ENCODE data around the gene FOXP1.

The FOXP1 gene

DNA sequence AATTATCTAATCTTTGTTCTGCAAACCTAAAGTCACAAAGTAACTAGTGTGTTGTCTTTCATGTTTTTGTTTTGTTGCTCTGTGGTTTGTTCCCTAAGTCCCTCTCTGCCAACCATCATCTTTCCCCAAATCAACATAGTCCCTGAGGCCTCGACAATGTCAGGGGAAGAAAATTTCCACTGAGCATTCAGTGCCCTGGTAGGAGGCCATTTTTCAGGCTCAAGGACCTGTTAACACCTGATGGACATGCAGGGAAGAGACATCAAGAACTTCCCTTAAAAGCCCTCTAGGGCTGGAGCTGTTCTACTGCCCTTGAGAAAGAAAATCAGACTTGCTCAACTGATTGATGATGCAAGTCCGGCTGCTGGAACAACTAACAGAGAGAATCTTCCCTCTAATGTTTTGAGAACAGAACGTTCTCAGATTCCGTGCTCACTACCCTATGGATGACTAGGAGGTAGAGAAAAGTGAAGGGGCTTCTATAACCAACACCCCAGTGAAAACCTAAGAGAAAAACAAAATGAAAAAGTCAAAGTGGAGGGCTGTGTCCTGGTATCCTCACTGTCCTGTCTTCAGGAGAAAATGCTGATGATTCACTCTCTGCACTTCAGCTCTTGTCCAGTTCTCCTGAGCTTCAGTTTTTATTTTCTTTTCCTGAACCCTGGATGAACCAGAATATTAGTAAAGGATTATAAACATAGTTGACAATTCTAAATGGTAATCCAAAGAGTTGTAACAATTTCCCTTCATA lies 373.1 kb downstream of the FOXP1 start:
- DNase-seq (ENCODE audit: low spot score): no peak

DNA sequence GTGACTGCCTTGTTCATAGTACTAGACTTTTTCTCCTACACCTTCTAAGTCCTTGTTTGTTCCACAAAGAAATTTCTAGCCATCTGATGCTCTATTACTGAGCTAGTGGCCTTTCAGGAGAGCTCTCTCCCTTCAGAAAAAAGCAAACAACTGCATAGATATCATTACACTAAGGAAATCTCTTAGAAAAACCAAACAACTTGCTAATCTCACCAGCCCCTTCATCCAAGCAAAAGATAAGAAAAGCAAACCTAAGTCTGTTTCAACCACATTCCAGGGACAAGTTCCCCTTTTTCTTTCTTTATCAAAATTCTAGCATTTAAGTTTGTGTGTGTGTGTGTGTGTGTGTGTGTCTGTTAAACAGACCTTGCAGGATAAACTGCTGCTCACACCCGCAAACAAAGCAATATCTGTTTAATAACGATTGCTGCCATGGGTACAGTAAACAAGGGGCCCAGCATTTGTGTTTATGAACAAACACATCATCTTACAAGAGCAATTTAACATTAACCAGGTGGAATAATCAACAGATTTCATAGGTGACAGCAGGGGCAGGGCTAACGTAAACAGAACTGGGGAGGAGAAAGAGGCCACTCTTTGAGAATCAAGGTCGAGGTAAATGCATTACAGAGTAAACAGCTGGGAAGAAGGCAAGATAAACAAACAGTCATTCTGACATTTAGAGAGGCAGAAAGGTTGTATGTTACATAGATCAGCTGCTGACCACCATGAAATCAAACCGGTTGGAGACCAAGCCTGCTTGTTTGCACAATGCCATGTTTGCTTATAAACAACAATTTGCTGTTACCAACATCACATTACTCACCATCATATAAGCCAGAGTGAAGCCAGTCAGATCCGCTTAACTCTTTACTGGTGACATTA lies 375.1 kb downstream of the FOXP1 start:
- DNase-seq (ENCODE audit: low spot score): no peak

DNA sequence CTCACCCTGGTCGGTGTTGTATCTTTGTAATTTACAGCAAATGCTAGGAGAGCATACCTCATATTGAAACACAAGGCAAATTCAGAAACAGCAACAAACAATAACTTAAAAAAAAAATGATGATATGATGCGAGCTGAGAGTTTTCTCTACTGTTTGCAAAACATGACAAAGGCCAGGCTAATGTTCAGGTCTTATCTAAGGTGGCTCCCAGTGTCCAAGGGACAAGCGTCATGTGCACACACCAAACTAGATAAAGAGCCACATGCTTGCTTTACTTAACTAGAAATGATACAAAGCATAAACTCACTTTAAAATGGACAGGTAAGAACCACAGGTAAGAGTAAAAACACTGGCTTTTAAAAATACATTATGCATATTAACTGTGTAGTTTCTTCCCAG lies 375.9 kb downstream of the FOXP1 start:
- DNase-seq (ENCODE audit: low spot score): no peak

DNA sequence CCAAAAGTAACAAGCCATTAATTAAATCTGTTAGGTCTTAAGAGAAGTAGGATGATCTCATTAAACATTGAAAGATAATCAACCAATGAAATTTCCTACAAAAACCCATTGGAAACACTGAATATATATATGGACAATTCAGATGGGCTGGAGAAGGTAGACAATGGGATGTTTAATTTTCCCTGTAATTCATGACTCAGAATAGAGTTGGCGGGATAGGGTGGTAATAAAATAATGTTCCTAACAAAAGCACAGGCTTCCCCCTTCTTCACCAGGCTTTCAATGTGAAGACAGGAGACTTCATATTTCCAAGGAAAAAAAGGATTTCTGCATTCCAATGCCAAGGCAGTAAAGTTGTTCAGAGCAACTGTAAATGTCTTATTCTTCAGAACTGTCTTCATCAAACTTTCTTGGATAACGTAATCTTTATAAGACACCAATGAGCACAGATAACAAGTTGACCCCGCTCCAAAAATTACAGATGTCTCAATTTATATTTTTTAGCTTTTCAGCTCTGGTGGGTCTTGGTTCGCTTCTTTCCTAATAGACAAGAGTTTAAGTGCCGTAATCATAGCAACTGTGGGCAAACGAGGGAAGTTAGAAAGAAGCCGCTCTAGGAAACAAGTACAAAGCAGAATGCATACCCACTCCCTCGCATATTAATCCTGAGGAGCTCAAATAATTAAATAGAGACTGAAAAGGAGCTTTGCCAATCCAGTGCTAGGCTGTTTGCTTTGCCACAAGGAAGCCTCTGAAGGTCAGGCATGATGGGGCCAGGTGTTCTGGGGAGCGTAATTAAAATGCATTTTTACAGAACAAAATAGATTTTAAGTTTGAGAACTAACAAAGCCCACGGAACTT lies 377.0 kb downstream of the FOXP1 start:
- DNase-seq (ENCODE audit: low spot score): no peak

DNA sequence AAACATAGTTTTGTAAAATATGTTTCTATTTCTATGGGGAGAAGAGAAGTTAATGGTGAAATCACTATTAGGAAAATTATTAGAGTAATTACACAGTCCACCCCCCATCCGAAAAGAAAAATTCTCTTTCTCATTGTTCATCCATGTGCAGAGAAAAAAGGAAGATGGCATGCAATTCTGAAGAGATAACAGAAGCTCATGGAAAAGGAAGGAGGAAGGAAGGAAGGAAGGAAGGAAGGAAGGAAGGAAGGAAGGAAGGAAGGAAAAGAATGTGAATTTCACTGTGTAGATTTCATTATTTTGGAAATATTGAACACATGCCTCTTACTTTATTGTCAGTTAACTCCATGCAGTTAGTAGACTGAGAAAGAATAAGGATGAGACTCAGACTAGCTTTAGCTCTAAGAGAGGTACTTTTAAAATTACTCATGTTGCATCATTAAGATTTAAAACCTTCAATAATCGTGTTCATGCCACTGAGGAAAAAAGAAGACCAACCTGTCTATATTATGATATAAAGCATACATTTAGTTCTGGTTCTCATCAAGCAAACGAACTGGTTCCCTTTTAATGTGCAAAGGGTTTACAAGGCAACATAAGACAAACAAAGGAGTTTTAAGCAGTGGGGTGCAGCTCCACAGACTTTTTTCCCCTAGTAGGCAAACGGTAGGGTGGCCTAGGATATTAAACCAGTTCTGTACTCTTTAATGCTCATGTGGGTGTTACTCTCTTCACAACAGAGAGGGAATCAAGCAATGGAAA lies 379.6 kb downstream of the FOXP1 start:
- no peak for DNase-seq (ENCODE audit: low spot score)

DNA sequence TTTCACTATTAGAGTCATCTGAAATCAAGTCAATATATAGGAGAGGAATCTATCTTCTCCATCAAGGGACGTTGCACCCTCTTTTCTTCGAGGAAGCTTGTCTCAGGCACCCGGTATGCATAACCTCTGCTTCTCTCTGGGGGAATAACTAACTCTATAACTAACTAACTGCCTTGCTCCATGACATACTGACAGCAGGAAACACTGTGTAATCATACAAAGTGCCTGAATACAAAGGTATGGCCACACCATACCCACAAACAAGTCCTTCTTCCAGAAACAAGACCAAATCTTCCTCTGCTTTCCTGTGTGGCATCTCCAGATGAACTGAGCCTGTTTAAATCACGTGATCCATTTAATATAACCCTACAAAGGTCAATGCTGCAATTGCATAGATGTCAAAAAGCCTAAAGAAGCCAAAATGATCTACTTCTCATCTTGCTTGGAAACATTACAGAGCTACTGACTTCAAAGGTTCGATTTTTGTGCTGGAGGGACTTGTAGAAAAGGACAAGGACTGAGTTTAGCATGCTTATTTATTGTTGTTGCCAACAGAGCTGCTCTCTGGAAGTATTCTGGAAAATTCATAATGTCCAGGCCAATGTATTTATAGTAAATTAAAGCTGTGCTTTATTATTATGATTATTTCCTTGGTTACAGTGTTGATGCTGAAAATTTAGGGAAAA lies 380.5 kb downstream of the FOXP1 start:
- DNase-seq (ENCODE audit: low spot score): no peak

DNA sequence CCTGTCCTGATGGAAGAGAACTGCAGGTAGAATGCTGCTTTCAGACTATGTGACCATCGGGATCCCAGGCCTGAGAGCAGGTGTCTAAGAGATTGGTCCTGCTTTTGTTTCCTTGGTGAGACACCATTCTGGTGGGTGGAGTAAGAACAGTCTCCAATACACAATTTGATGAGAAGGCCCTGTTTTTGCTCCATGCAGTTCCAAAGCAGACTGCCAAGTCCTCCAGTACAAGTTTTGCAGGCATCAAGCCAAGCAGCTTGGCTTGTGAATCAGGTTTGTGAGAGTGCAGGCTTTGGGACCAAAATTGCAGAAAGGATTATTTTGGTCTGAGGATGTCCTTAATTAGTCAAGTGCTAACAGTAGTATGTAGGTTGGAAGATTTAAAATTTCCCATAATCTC lies 381.6 kb downstream of the FOXP1 start:
- no peak for DNase-seq (ENCODE audit: low spot score)

DNA sequence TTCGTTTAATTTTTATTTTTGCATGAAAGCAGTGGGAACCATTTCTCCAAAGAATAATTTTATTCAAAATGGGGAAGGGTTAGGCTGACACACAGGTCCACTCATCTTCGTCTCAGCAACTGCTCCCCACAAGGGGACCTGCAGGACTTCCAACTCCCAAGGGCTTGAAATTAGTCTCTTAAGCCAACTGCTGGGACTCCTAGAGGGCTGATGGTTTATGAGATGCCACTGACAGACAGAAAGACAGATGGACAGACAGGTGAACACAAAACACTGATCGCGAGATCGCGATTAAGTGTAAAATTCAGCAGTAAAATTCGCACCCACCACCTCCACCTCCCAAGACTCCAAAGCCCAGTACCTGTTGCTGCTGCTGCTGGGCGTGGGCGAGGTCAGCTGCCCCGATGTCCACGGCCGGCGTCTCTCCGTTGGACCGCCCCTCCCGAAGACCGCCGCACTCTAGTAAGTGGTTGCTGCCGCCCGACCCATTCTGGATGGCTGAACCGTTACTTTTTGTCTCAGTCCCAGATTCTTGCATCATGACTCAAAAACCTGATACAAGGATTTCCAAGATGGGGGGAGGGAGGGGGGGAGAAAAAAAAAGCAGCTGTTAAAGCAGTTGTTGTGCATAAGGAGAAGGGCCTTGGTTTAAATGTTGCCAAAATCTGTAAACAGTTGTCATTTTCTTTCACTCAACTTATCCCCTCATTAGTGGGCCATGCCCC lies 385.5 kb downstream of the FOXP1 start:
- DNase-seq (ENCODE audit: low spot score): no peak

DNA sequence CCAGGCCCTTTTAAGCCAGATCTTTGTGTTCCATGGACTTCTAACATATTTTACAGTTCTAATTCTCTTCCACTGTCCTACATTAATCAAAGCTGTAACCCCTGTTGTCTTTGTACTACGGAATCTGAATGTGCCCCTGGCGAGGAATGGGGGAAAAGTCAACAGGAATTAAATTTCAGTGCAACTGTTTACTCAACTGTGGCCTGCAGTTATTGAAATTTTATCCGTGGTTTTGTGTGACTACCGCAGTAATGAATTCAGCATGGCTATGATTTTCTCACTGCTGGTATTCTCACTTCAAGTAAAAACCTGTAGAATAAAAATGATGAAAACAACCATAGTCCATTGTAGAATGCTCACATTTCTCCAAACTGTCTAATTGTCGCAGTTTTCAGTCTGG lies 388.0 kb downstream of the FOXP1 start:
- DNase-seq (ENCODE audit: low spot score): no peak

DNA sequence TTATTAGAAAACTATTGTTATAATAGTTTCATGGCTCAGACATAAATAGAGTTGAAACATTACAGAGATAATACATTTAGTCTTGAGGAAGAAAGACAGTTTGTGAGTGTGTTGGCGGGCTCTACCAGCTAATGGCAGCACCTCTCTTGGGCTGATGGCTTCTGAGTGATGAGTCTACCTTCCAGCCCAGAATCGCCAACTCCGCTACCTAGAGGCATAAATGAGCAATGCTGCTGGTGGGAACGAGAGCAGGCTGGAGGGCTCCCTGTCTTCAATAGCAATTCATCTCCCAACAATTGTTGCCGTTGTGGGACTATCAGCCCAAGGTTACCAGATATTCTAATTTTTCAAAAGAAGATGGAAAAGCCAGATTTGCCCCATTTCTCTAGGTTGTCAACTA lies 388.7 kb downstream of the FOXP1 start:
- DNase-seq (ENCODE audit: low spot score): no peak

DNA sequence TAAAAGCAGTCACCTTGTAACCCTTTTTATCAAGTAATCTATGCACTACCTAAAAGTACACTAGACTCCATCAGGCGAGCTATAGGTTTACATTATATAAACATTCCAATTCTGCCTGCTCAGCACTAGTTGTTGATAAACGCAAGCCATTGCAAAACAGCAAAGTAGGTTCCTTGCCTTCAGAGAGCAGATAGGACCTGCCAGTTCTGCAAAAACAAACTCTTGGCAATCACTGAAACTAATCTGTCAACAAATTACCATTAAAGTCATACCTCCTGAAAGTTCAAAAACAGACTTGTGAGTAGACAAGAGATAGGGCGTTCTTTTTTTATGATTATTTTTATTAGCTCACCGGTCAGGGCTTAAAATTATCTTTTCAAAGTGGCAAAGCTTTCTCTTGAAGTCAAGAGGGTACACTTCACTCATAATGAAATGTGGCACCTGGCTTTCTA lies 392.5 kb downstream of the FOXP1 start:
- DNase-seq (ENCODE audit: low spot score): no peak

DNA sequence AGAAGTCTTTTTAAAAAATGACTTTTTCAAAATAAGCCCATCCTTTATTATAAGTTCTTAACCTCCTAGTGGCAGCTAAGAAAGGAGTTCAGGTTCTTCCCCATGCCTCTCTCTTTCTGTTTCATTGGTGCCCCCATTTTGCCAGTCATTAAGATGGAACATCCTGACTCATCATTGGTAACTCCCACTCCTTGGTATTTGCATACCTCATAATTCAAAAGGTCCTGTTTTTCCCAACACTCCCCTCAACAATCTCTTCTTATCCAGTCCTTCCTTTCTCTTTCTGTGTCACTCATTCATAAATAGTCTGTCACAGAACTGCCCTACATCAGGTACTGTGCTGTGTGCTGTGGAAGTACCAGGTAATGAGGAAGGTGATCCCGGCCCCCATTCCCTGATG lies 394.0 kb downstream of the FOXP1 start:
- DNase-seq (ENCODE audit: low spot score): no peak

DNA sequence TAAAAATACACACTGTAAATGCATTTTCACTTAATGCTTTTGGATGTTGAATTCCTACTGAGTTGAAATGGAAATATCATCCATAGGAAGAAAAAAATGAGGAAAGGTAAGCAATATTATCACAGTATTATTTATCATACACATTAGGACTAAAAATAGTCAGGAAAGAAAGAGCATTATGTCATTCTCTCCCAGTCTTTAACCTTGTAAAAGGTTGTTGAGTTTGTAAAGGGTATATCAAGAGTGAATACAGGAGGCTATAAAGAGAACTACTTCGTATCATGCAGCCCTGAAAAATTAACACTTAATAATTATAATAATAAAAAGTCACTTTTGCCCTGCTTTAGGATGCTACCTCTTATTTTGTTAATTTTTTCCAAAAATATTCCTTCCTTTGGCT lies 395.8 kb downstream of the FOXP1 start:
- no peak for DNase-seq (ENCODE audit: low spot score)

DNA sequence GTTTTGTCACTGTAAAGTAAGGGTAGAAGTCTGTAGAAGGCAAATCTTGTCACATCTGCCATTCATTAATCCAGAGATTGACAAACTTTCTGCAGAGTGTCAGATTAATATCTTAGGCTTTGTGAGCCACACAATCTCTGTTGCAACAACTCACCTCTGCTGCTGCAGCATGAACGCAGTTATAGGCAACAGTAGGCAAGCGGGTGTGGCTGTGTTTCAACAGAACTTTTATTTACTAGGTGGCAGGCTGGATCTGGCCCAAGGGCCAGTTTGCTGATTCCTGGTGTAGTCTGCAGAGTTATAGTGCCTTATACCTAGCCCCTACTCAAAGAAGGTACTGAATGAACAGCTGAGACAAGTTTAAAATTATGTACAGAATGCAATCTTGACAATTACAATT lies 396.7 kb downstream of the FOXP1 start:
- DNase-seq (ENCODE audit: low spot score): no peak

DNA sequence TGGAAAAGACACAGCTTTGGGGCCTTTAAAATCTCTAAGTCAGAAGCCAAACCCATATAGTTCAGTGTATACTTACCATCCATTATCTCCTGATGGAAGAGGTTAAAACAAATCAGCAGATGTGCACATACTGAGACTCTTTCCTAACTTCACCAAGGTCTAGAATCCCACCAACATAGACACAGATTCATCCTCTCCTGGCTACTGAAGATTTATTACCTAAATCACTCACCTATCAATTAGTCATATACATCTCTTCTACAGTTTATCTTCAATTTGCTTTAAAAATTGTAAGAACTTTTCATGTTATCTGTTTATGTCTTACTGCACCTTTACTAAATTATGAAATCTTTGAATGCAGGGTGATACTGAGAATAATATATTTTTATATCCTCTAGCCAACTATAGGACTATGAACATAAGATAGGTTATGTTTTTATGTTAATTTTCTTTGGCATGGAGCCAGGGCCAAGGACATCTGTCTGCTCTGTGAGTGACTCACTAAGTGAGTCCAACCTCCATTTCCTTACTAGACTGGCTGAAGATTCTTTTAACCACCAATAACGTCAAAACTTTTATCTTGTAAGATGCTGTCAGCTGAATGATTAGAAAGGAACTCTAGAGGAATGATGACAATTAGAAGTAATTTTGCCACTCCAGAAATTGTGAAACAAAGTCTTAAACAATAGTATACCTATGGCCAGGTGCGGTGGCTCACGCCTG lies 397.6 kb downstream of the FOXP1 start:
- peak; percentile 72 for DNase-seq (ENCODE audit: low spot score)

DNA sequence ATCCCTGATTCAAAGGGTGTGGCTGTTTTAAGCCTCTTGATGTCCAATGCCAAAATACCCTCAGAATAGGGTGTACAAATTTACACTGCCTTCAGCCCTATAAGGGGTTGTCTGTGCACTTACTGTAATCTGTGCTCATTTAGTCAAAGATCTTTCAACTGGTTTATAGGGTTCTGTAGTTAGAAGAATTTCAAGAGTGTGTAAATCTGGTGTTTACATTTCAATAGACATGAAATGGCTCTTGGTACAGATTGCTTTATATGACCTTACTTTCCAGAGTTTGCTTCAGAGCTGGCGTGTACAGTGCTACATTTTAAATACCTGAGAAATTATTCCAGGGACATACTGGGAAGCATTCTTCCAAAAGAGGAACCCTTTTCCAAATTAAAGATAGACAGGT lies 399.3 kb downstream of the FOXP1 start:
- DNase-seq (ENCODE audit: low spot score): no peak

DNA sequence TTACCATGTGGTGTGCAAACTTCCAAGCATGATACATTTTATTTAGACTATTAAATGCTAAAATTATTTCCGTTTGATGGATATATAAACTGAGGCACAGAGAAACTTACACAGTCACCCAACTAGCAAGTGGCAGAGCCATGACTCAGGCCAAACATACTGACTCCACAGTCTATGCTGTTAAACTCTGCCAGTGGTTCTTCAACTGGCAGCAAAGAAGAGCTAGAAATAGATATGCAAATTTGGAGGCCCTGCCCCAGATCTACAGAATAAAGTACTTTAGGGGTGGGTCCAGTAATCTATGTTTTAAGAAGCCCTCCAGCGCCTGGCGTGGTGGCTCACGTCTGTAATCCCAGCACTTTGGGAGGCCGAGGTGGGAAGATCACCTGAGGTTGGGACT lies 400.0 kb downstream of the FOXP1 start:
- no peak for DNase-seq (ENCODE audit: low spot score)

DNA sequence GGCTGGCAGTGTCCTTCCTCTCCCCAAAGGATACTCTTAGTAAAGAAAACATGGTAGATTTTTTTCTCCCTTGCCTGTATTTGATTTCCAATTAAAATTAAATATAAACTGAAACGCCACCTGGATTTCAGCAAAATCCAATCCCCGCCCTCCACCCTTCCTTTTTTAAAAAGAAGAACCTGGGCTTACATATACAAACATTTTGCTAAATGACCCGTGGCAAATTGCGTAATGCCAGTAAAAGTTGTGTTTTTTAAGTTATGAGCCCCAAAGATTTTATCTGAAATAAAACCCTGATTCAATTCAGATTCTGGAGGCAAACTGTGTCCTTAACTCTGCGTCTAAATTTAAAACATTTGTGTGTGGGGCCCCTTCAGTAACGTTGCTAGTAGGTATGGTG lies 403.0 kb downstream of the FOXP1 start:
- DNase-seq (ENCODE audit: low spot score): no peak

DNA sequence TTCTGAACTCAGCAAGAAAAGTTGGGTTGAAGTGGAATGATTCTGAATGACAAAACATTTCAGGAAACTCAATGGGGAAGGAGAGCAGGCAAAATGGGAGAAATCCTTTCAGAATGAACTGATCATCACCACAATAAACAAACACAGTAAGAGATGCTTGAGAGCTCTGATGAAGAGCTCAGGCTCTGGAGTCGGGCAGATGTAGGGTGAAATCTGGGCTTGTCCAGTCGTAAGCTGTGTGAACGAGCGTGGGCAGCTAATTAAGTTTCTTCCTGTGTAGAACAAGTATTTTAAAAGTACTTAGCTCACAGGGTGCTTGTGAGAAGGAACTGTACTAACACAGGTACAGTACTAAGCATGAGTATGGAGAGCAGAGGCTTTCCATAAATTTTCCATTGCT lies 406.2 kb downstream of the FOXP1 start:
- no peak for DNase-seq (ENCODE audit: low spot score)

DNA sequence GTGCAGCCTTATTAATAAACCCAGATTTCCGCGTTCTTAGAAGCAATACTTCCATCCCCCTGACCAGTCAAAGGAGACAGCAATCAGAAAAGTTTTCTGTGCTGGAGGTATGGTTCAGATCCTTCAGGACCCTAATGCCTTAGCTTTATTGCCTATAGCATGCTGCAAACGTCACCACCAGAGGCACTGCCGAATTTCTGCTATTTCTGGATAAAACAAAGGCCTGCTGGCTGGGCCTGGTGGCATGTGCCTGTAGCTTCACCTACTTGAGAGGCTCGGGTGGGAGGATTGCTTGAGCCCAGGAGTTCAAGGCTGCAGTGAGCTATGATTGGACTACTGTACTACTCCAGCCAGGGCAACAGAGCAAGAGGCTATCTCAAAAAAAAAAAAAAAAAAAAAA lies 407.2 kb downstream of the FOXP1 start:
- DNase-seq (ENCODE audit: low spot score): no peak

All from kidney capillary endothelial cell (primary cell).